Adrenal gland (tissue), 12 donors: Measurements from ENCODE around the gene RNF31. TPM values are rescaled to one million over a fixed set of nuclear protein-coding genes. Genes with fewer than 3 reads are reported as not detected.

Experiments
- DNase-seq, 7 donors: peaks; one replicate each; pipeline ENCODE4 v3.0.0-alpha.2; 2019 to 2020
- H3K27ac ChIP-seq, 5 donors: fragments of 200-600 bp; sonication (generic) in 4 of 5; 1 replicate in 3 of 5; 2 replicates in 2 of 5; pipeline versions ENCODE4 v1.5.1 to v1.8.0; 2016 to 2020; ENCODE audit warnings: mild to moderate bottlenecking in 1 of 5
- H3K27me3 ChIP-seq: fragments of 200-600 bp; 2 replicates; pipeline ENCODE4 v1.8.0; 2021
- H3K36me3 ChIP-seq, 2 donors: fragments of 200-600 bp; replicated peaks in 1 of 2; 1 replicate in 1 of 2; 2 replicates in 1 of 2; pipeline versions ENCODE4 v1.5.1 to v1.8.0; 2018 to 2022
- H3K4me1 ChIP-seq, 2 donors: fragments of 200-600 bp; replicated peaks in 1 of 2; 1 replicate in 1 of 2; 2 replicates in 1 of 2; pipeline versions ENCODE4 v1.5.1 to v1.8.0; 2018 to 2021
- H3K4me3 ChIP-seq, 4 donors: fragments of 200-600 bp; sonication (generic) in 3 of 4; one replicate each; pipeline ENCODE4 v1.5.1; 2016 to 2018
- H3K9me3 ChIP-seq, 3 donors: fragments of 200-600 bp; sonication (generic) in 1 of 3; replicated peaks in 1 of 3; 1 replicate in 2 of 3; 2 replicates in 1 of 3; pipeline versions ENCODE4 v1.5.1 to v1.8.0; 2016 to 2021
- CTCF ChIP-seq, 6 experiments: fragments of 450-650 bp in 4 of 6; fragments of 200-600 bp in 2 of 6; sonication (generic) in 1 of 6; IDR thresholded peaks; 1 replicate in 5 of 6; 2 replicates in 1 of 6; pipeline versions ENCODE4 v1.5.1 to v1.8.0; 2016 to 2021; ENCODE audit warnings: antibody characterized with exemption in 6 of 6, mild to moderate bottlenecking in 2 of 6, moderate library complexity in 1 of 6
- POLR2A ChIP-seq, 2 donors: fragments of 450-650 bp; IDR thresholded peaks; one replicate each; pipeline ENCODE4 v1.6.1; 2017; ENCODE audit warnings: antibody characterized with exemption in 2 of 2, mild to moderate bottlenecking in 2 of 2, moderate library complexity in 1 of 2
- WGBS, 4 donors: extraction: QIAGEN DNeasy Blood & Tissue Kit in 2 of 4; methylation state at CpG; one replicate each; pipeline versions ENCODE4 v1.1.5 to v1.1.7; 2013 to 2017; 5-methylcytosine and 5-hydroxymethylcytosine counted together
- intact Hi-C, 2 donors: fragments of 100-400 bp; cut with DNase I; formaldehyde crosslinking; loops; one replicate each; pipeline versions ENCODE4 v1.14.1 to v1.15.0; 2022 to 2023
- polyA plus RNA-seq, 3 donors: library from polyadenylated mRNA; stranded (reverse); fragments of 200-250 nt in 2 of 3; fragments of 350-450 nt in 1 of 3; fragmentation: Illumina TruSeq in 1 of 3; extraction: RNeasy Lipid Tissue Mini Kit (QIAGEN cat#74804) in 1 of 3; gene quantifications; one replicate each; pipeline ENCODE4 v1.2.3, GENCODE V29; 2013 to 2014
- total RNA-seq, 9 donors: library from RNA; depleted of rRNA in 4 of 9; stranded (reverse); fragments of >200 nt in 4 of 9; fragments of 120-200 nt in 1 of 9; fragmentation: NEBNext Ultra II Directional in 1 of 9; extraction: Animal tissue kit (Norgen Biotek cat#: 25700) in 1 of 9; gene quantifications; one replicate each; pipeline versions ENCODE4 v1.1.0 to v1.2.4, GENCODE V29; 2013 to 2023
- donor health status: healthy with polysubstance abuse.
- donor health status: Bipolar disorder and iron deficiency.
- donor health status: DM: yes; HTN: yes; CAD: no.
- donor health status: DM: no; HTN: no; CAD: no.
- donor health status: DM: no; HTN: no; CAD: no.
- donor health status: DM: yes; HTN: yes; CAD: no.

Gene RNF31
- total and polyA plus RNA-seq, 12 donors = 32.8 to 351 (median 65.7) TPM

GRCh38 chr14:24149302-24149969 lies 2.1 kb downstream of the RNF31 start:
- intact Hi-C loops = no loop called here
- 84 to 91% (median 89%) methylated on average over 3 of the region's 3 CpGs for WGBS, 4 donors
- H3K9me3 ChIP-seq = no peaks in the 10 kb centered on the region
- H3K27ac ChIP-seq = no peak overlapping the region
- TF ChIP-seq POLR2A (IDR thresholded peaks at IDR 0.05) (no peak), CTCF (IDR thresholded peaks at IDR 0.05) (no peak)
- no peak for DNase-seq
- H3K36me3 ChIP-seq = peaks cover 0 to 55% of the 10 kb centered on the region in 2 donors
- no peak overlapping the region for H3K4me3 ChIP-seq
- H3K27me3 ChIP-seq = no peaks in the 10 kb centered on the region
- H3K4me1 ChIP-seq = peaks cover 16 to 33% of the 10 kb centered on the region in 2 donors

GRCh38 chr14:24150061-24150460 lies 2.8 kb downstream of the RNF31 start:
- no peak for DNase-seq
- H3K36me3 ChIP-seq = peaks cover 0 to 56% of the 10 kb centered on the region in 2 donors
- H3K27me3 ChIP-seq = no peaks in the 10 kb centered on the region
- H3K4me3 ChIP-seq = no peak overlapping the region
- H3K9me3 ChIP-seq = no peaks in the 10 kb centered on the region
- 88 to 95% (median 89%) methylated on average over 5 to 9 of the region's 9 CpGs for WGBS, 4 donors
- TF ChIP-seq POLR2A (IDR thresholded peaks at IDR 0.05) (no peak), CTCF (IDR thresholded peaks at IDR 0.05) (no peak)
- peaks cover 16 to 26% of the 10 kb centered on the region in 2 donors for H3K4me1 ChIP-seq
- intact Hi-C loops = loop anchor here in 1 of 2 donors (10.0 kb wide), 1 partner anchor 85 kb away; no protein-coding TSS in a partner anchor
- no peak overlapping the region for H3K27ac ChIP-seq

- H3K27me3 ChIP-seq = no peaks in the 10 kb centered on the region
- no peaks in the 10 kb centered on the region for H3K9me3 ChIP-seq
- intact Hi-C loops = loop anchor here in 1 of 2 donors (10.0 kb wide), 1 partner anchor 86 kb away; no protein-coding TSS in a partner anchor
- no peak for DNase-seq
- peaks cover 0 to 61% of the 10 kb centered on the region in 2 donors for H3K36me3 ChIP-seq
- WGBS, 4 donors = 81 to 100% (median 89%) methylated on average over 5 to 9 of the region's 9 CpGs
- no peak overlapping the region for H3K27ac ChIP-seq
- no peak overlapping the region for H3K4me3 ChIP-seq
- peaks cover 12 to 21% of the 10 kb centered on the region in 2 donors for H3K4me1 ChIP-seq
- no peak for TF ChIP-seq CTCF (IDR thresholded peaks at IDR 0.05)
- no peak for TF ChIP-seq POLR2A (IDR thresholded peaks at IDR 0.05)
Observed at GRCh38 chr14:24150567-24150966, 3.3 kb downstream of the RNF31 start.

- DNase-seq = no peak
- Histone ChIP-seq H3K27me3 (no peaks in the 10 kb centered on the region), H3K27ac (no peak overlapping the region), H3K9me3 (no peaks in the 10 kb centered on the region), H3K4me1 (peaks cover 7 to 17% of the 10 kb centered on the region in 2 donors), H3K4me3 (no peak overlapping the region), H3K36me3 (peaks cover 0 to 65% of the 10 kb centered on the region in 2 donors)
- intact Hi-C loops = loop anchor here in 1 of 2 donors (10.0 kb wide), 1 partner anchor 86 kb away; no protein-coding TSS in a partner anchor
- 76 to 84% (median 80%) methylated on average over 4 to 9 of the region's 9 CpGs for WGBS, 4 donors
- TF ChIP-seq CTCF (IDR thresholded peaks at IDR 0.05) (no peak), POLR2A (IDR thresholded peaks at IDR 0.05) (no peak)
Observed at GRCh38 chr14:24150993-24151392, 3.7 kb downstream of the RNF31 start.
